Heart left ventricle (tissue), 13 donors: ENCODE measurements around the gene MYO18B.

ENCODE experiments used
- CTCF ChIP-seq, 12 donors: fragments of 200-600 bp; sonication (generic) in 4 of 12; IDR thresholded peaks; one replicate each; pipeline versions ENCODE4 v1.5.0 to v1.8.0; 2018 to 2022; ENCODE audit warnings: antibody characterized with exemption in 12 of 12, mild to moderate bottlenecking in 5 of 12
- POLR2A ChIP-seq, 2 donors: fragments of 450-650 bp; IDR thresholded peaks; one replicate each; pipeline ENCODE4 v1.6.1; 2017; ENCODE audit warnings: antibody characterized with exemption in 2 of 2, mild to moderate bottlenecking in 2 of 2, moderate library complexity in 2 of 2
- donor health status: ischemic (EF 13 %, LVEDD 7.1; RV severe dilation, severe dysfunction).
- donor health status: DM: no; HTN: yes; CAD: no.
- donor health status: DM: no; HTN: no; CAD: no.
- donor health status: ischemic (EF 25% LVEDD 6.9; RV normal size, moderate dysfunction).
- donor health status: ischemic (EF 25% LVEDD 5.7; RV mildly dilated, moderate dysfunction).
- donor health status: ischemic (EF 35%, LVEDD 5.7; RV mildly dilated, moderate dysfunction).
- donor health status: nonischemic (EF 11% LVEDD 7.7; RV severe dilation, severe dysfunction).
- donor health status: DM: yes; HTN: yes; CAD: no.
- donor health status: PGD.
- donor health status: ischemic (EF 29% LVEDD 5.4; RV normal size, mild dysfunction).
- donor health status: nonischemic (EF 23%, LVEDD 6.1; RV moderate dilation, normal function).

GRCh38 chr22:25966448-25966913 lies 224.5 kb downstream of the MYO18B start:
- no peak for TF ChIP-seq CTCF (IDR thresholded peaks at IDR 0.05)
- TF ChIP-seq POLR2A (IDR thresholded peaks at IDR 0.05) = no peak
